Lung (tissue), 12 donors: ENCODE results near the gene ITGB2. TPM values are rescaled to one million over a fixed set of nuclear protein-coding genes. Genes with fewer than 3 reads are reported as not detected.

Source experiments
- ATAC-seq: fragments of 200-7000 bp; cut with Tn5 transposase; one replicate; pipeline ENCODE4 v1.9.1; 2020; ENCODE audit warnings: moderate number of reproducible peaks; ENCODE audit not compliant: insufficient read depth, low FRiP score
- DNase-seq, 3 donors: peaks; one replicate each; pipeline ENCODE4 v3.0.0-alpha.2; 2013 to 2017
- H3K27ac ChIP-seq, 2 donors: one replicate each; pipeline ENCODE4 v1.5.1; 2013; ENCODE audit warnings: mild to moderate bottlenecking in 2 of 2, moderate library complexity in 2 of 2, control low read depth in 1 of 2, inconsistent platforms in 1 of 2, low read depth in 1 of 2, low read length in 1 of 2
- H3K27me3 ChIP-seq, 3 donors: one replicate each; pipeline ENCODE4 v1.5.1; 2013; ENCODE audit warnings: low read length in 2 of 3; ENCODE audit not compliant: control insufficient read depth in 3 of 3, insufficient read depth in 3 of 3
- H3K36me3 ChIP-seq, 4 donors: one replicate each; pipeline ENCODE4 v1.5.1; 2013; ENCODE audit warnings: low read length in 4 of 4, mild to moderate bottlenecking in 1 of 4, moderate library complexity in 1 of 4; ENCODE audit not compliant: control insufficient read depth in 4 of 4, insufficient read depth in 4 of 4
- H3K4me1 ChIP-seq, 5 donors: one replicate each; pipeline ENCODE4 v1.5.1; 2013; ENCODE audit warnings: low read length in 5 of 5, mild to moderate bottlenecking in 2 of 5, moderate library complexity in 1 of 5; ENCODE audit not compliant: control insufficient read depth in 5 of 5, insufficient read depth in 5 of 5
- H3K4me3 ChIP-seq: one replicate; pipeline ENCODE4 v1.5.1; 2013; ENCODE audit warnings: mild to moderate bottlenecking, control low read depth, moderate library complexity
- H3K9ac ChIP-seq, 2 donors: one replicate each; pipeline ENCODE4 v1.5.1; 2013; ENCODE audit warnings: low read length in 2 of 2, control low read depth in 1 of 2; ENCODE audit not compliant: insufficient read depth in 1 of 2
- H3K9me3 ChIP-seq, 4 donors: one replicate each; pipeline ENCODE4 v1.5.1; 2013; ENCODE audit warnings: low read length in 3 of 4, mild to moderate bottlenecking in 1 of 4, moderate library complexity in 1 of 4; ENCODE audit not compliant: control insufficient read depth in 4 of 4, insufficient read depth in 3 of 4
- CTCF ChIP-seq: IDR thresholded peaks from 2 replicates; pipeline ENCODE4 v1.5.1; 2012; ENCODE audit warnings: mild to moderate bottlenecking; ENCODE audit errors: control extremely low read depth, extremely low read depth
- WGBS, 2 donors: extraction: QIAGEN DNeasy Blood & Tissue Kit; methylation state at CpG; one replicate each; pipeline ENCODE4 v1.1.7; 2013; 5-methylcytosine and 5-hydroxymethylcytosine counted together
- polyA plus RNA-seq, 2 donors: library from polyadenylated mRNA; stranded (reverse); fragments of 200-250 nt; gene quantifications; one replicate each; pipeline ENCODE4 v1.2.1, GENCODE V29; 2013
- total RNA-seq, 2 donors: library from RNA; depleted of rRNA in 1 of 2; stranded (reverse); fragments of >200 nt in 1 of 2; gene quantifications; one replicate each; pipeline ENCODE4 v1.2.1, GENCODE V29; 2014 to 2021
- donor health status: control.
- donor health status: control.
- donor health status: Bipolar disorder and iron deficiency.
- donor health status: healthy.
- donor health status: DM: yes; HTN: yes; CAD: no.

ITGB2 gene
- total and polyA plus RNA-seq, 4 donors: 52.9 to 376 (median 187) TPM

- no peak for TF ChIP-seq CTCF
- H3K27ac ChIP-seq: no peak overlapping the region
- peaks cover 0 to 15% (median 0%) of the 10 kb centered on the region in 5 donors for H3K4me1 ChIP-seq
- ATAC-seq (no peak), DNase-seq (no peak)
- H3K27me3 ChIP-seq: peaks cover 0 to 11% (median 0%) of the 10 kb centered on the region in 3 donors
- no peak overlapping the region for H3K9ac ChIP-seq
- WGBS, 2 donors: 91 to 94% methylated on average over 11 of the region's 11 CpGs
- H3K4me3 ChIP-seq: no peak overlapping the region
- peaks cover 0 to 20% (median 0%) of the 10 kb centered on the region in 4 donors for H3K36me3 ChIP-seq
- no peaks in the 10 kb centered on the region for H3K9me3 ChIP-seq
These were observed 24.8 kb downstream of the ITGB2 start for GRCh38 chr21:44895859-44896258.

GRCh38 chr21:44894687-44895302 lies 25.9 kb downstream of the ITGB2 start:
- peaks cover 0 to 13% (median 0%) of the 10 kb centered on the region in 4 donors for H3K36me3 ChIP-seq
- DNase-seq: no peak
- H3K9me3 ChIP-seq: no peaks in the 10 kb centered on the region
- no peak for ATAC-seq
- TF ChIP-seq CTCF: no peak
- WGBS, 2 donors: 90 to 91% methylated on average over 19 of the region's 19 CpGs
- H3K27ac ChIP-seq: no peak overlapping the region
- peaks cover 0 to 12% (median 0%) of the 10 kb centered on the region in 5 donors for H3K4me1 ChIP-seq
- H3K9ac ChIP-seq: no peak overlapping the region
- H3K27me3 ChIP-seq: peaks cover 0 to 11% (median 0%) of the 10 kb centered on the region in 3 donors
- no peak overlapping the region for H3K4me3 ChIP-seq

- H3K9ac ChIP-seq: no peak overlapping the region
- DNase-seq (no peak), ATAC-seq (no peak)
- WGBS, 2 donors: 88 to 95% methylated on average over 15 of the region's 15 CpGs
- peaks cover 0 to 12% (median 0%) of the 10 kb centered on the region in 5 donors for H3K4me1 ChIP-seq
- H3K4me3 ChIP-seq: no peak overlapping the region
- H3K36me3 ChIP-seq: peaks cover 0 to 10% (median 0%) of the 10 kb centered on the region in 4 donors
- H3K27me3 ChIP-seq: peaks cover 0 to 11% (median 0%) of the 10 kb centered on the region in 3 donors
- H3K27ac ChIP-seq: no peak overlapping the region
- H3K9me3 ChIP-seq: no peaks in the 10 kb centered on the region
- no peak for TF ChIP-seq CTCF
These were observed 26.6 kb downstream of the ITGB2 start for GRCh38 chr21:44893948-44894656.
